HG03520 (cell line): Measurements from ENCODE around the gene SDCCAG8.
A peak's percentile ranks its signal among the peaks of the same experiment; 100 is the strongest.

ENCODE experiments used
- ATAC-seq: cut with Tn5 transposase; IDR thresholded peaks from one replicate; pipeline ENCODE4 v1.9.1; 2021; ENCODE audit warnings: mild to moderate bottlenecking, moderate library complexity; ENCODE audit not compliant: unreplicated experiment

SDCCAG8 gene

GRCh38 chr1:243497939-243498681 is 242.3 kb downstream of the SDCCAG8 start:
- no peak for ATAC-seq

DNA sequence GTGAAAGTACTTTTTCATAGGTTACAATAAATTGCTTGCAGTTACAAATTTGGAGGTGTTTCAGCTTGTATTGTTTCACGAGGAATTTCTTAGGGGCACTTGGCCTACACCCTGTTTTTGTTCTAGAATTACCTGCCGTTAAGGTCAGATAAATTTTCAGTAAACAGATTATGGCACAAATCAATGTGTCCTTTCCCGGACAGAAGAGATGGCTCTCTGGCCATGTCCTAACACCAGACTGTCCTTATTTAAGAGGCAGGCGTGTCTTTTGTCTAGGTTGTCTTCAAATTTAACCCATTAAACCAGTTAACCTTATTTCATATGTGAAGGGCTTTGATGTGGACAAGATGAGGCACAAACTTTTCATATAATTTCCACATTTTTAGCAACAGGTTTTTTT is 243.4 kb downstream of the SDCCAG8 start:
- no peak for ATAC-seq

DNA sequence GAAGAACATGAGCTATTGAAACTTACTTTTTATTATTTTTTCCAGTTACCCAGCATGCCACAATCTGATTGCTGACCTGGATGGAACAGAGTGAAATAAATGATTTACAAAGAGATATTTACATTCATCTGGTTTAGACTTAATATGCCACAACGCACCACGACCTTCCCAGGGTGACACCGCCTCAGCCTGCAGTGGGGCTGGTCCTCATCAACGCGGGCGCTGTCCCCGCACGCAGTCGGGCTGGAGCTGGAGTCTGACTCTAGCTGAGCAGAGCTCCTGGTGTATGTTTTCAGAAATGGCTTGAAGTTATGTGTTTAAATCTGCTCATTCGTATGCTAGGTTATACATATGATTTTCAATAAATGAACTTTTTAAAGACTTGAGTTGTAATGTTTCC is 243.9 kb downstream of the SDCCAG8 start:
- ATAC-seq, result no peak

GRCh38 chr1:243500512-243500911 is 244.7 kb downstream of the SDCCAG8 start:
- ATAC-seq, result no peak

DNA sequence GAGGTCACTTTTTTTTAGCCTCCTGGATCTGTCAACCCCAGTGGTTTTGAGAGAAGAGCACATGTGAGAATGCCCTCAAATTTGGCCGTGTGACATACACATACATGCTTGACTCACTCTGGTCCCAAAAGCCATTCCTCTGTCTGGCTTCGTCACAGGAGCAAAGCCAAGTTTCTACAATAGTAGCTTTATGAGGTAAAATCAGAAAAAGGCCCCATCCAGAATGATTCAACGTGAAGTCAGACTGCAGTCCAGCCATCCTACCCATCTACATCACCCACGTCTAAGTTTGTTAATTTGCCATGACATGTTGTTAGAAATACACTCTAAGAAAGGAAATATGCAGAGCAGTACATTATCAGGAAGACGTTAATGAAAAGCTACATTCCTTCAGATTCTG is 245.2 kb downstream of the SDCCAG8 start:
- ATAC-seq, result no peak

- ATAC-seq, result no peak
Observed at GRCh38 chr1:243503155-243503554, 247.3 kb downstream of the SDCCAG8 start.

GRCh38 chr1:243505986-243506689 is 250.3 kb downstream of the SDCCAG8 start:
- peak; percentile 61 for ATAC-seq

DNA sequence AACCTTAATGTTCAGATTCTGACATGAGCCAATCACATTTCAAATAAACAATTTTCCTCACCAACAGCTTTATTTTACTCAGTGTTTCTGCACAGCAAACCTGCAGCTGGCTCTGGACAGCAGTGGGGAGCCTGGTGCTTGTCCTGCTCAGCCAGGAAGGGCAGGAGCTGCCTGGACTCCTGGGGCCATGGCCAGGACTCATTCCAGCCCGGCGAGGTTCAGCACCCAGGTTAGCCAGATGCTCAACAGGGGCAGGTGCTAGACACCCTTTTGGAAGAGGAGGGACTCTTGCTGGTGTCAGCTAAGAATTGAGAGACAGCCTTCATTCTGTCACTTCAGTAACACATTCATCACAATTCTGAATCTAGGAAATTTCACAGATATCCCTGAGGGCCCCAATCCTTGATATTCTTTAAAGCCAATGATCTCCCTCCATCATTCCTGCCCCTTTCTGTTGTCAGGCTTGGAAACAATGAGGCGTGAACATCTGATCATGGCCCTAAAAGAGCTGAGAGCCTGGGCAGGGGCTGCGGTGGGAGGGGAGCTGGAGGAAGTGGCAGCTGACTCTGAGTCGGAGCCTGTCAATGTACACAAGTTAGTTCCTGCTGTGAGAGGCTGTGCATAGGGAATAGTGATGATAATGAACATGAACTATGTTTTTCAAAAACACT is 251.3 kb downstream of the SDCCAG8 start:
- no peak for ATAC-seq

DNA sequence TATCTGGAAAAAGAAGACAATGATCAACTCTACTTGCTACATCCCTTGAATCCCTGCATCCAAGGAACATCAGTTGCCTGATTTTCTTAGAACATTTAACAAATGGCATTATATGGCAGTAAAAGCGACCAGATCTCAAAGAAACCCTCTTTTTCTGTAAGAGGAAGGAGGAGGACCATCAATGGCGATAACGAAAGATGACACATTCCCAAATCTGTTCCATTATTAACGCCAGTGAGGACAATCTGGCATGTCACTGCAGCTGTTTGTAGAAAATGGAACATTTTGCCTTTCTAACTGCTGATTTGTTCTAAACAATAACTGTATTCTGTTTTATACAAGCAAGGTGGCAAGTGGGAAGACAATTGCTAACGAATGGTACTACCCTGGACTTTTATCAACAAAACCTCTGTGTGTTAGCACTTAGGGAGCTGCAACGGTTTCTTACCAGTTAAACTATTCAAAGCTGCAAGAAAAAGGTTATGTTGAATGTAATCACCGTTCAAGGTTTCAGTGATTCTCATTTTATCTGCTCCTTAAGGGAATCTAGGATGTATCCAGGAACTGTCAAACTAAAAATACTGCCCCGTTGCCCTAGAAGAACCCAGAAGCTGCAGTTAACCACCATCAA is 251.9 kb downstream of the SDCCAG8 start:
- no peak for ATAC-seq

- ATAC-seq, result peak; percentile 51
Observed at GRCh38 chr1:243508303-243508713, 252.5 kb downstream of the SDCCAG8 start.

GRCh38 chr1:243508943-243509342 is 253.1 kb downstream of the SDCCAG8 start:
- no peak for ATAC-seq

DNA sequence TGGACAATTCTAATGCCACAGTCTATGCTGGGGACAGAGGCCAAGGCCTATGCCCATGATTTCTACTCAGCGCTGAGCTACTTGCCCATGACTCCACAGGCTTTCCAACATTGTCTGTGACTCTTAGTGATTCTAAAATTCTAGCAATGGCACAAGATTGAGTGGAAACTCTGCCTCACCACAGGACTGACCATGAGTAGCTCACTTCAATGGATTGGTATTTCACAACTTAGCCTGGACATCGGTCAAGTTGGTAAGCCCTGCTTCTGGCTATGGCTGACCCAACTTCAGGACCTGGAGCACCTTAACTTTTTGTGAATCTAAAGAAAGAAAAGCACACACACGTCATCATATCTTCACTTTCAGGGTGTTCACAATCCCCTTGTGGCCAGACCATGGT is 255.1 kb downstream of the SDCCAG8 start:
- no peak for ATAC-seq

DNA sequence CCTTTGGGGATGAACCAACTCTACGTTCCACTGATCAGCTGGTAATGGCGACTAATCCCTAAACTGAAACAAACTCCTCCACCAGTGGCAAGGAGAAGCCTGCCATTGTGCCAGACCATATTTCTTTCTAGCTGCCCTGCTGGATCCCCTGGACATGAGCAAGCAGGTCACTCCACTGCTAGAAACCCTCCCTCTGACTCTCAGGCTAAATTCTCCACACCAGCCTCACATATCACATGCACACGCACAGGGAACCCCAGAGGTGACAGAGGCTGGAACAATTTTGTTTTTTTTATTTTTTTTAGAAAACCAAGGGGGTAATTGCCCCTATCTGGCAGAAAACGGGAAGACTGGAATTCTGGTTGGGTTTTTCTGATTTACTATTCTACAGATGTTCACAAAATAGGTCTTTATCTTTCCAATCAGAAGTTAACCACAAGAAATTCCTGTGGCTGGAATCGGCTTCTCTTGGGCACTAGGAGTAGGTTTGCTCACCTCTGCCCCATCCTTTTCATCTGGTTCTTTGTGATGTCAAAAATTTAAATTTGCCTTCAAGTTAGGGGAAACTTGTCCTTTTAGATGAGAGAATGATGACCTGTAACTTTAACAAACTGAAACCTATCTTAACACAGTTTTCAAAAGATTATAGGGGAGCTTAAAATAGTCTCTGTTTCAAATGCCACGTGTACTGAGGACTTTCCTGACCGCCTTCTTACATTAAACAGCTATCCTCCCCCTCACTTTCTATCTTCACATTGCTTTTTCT is 258.1 kb downstream of the SDCCAG8 start:
- ATAC-seq, result peak; percentile 55

DNA sequence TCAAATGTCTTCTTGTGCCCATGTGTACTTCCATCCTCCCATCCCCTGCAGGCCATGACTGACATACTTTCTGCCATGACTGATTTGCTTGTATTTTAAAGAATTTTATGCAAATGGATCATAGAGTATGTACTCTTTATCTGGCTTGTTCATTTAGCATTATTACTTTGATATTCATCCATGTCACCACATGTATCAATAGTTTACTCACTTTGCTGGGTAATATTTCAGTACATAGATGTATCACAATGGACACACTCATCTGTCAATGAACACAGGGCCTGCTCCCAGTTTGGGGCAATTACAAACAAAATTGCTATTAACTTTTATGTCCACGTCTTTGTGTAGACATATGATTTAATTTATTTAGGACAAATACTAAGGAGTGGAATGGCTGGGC is 259.1 kb downstream of the SDCCAG8 start:
- ATAC-seq, result no peak

DNA sequence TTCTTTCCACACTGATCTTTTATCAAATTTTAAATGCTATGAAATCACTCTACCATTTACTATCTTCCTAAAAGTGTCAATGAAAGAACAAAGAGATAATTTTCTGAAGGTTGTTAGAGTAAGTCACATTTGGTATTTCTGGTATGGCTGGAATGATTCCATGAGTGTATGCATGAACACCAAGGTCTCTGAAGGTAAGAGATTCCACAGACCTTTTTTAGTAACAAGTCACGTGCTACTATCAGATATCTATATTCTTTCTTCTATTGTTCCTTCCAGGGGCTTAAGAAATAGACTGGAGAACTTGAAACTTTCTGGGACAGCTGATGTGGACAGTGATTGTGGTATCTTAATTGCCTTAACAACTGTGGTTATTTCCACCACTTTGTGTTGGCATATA is 265.0 kb downstream of the SDCCAG8 start:
- no peak for ATAC-seq

GRCh38 chr1:243523766-243524165 is 267.9 kb downstream of the SDCCAG8 start:
- no peak for ATAC-seq

GRCh38 chr1:243525085-243525487 is 269.2 kb downstream of the SDCCAG8 start:
- ATAC-seq, result no peak

GRCh38 chr1:243526180-243526579 is 270.3 kb downstream of the SDCCAG8 start:
- no peak for ATAC-seq

DNA sequence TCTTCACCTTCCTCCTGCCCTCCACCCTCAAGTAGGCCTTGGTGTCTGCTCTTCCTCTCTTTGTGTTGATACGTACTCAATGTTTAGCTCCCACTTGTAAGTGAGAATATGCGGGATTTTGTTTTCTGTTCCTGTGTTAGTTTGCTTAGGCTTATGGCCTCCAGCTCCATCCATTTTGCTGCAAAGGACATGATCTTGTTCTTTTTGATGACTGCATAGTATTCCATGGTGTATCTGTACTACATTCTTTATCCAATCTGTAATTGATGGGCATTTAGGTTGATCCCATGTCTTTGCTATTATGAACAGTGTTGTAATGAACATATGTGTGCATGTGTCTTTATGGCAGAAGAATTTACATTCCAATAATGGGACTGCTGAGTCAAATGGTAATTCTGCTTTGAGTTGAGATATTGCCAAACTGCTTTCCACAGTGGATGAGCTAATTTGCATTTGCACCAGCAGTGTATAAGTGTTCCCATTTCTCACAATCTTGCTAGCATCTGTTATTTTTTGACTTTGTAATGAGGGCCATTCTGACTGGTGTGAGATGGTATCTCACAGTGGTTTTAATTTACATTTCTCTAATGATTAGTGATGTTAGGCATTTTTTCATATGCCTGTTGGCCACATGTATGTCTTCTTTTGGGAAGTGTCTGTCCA is 272.7 kb downstream of the SDCCAG8 start:
- ATAC-seq, result no peak

DNA sequence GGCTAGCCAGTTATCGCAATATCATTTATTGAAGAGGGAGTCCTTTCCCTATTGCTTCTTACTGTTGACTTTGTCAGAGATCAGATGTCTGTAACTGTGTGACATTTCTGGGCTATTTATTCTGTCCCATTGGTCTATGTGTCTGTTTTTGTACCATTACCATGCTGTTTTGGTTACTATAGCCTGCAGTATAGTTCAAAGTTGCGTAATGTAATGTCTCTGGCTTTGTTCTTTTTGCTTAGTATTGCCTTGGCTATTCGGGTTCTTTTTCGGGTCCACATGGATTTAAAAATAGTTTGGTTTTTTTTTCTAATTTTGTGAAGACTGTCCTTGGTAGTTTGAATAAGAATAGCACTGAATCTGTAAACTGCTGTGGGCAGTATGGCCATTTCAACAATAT is 273.7 kb downstream of the SDCCAG8 start:
- no peak for ATAC-seq
